Activated B cell treated with CpG ODN at 0.5 μM for 24 hours (primary cell): Measurements from ENCODE around the gene GBA3. TPM values are rescaled to one million over a fixed set of nuclear protein-coding genes. Genes with fewer than 3 reads are reported as not detected.

ENCODE experiments used
- ATAC-seq: fragments of 200-7000 bp; cut with Tn5 transposase; one replicate; pipeline ENCODE4 v1.10.0; 2021; ENCODE audit warnings: low read depth, mild to moderate bottlenecking, moderate library complexity
- CTCF ChIA-PET: fragments of 350-600 bp; sonication (Branson Sonifier 250); formaldehyde crosslinking; loops from one replicate; lab custom pipeline; 2021; ENCODE audit warnings: antibody characterized with exemption; lab: Charles Lee
- POLR2A ChIA-PET: fragments of 350-600 bp; sonication (Branson Sonifier 250); formaldehyde crosslinking; loops from one replicate; lab custom pipeline; 2021; ENCODE audit warnings: antibody characterized with exemption; lab: Charles Lee
- DNase-seq: peaks from one replicate; pipeline ENCODE4 v3.0.0; 2022
- H3K27ac Mint-ChIP-seq: one replicate; pipeline ENCODE4 v1.8.0; 2020; ENCODE audit warnings: mixed read lengths
- H3K27me3 Mint-ChIP-seq: one replicate; pipeline ENCODE4 v1.8.0; 2021; ENCODE audit warnings: mixed read lengths
- H3K36me3 Mint-ChIP-seq: one replicate; pipeline ENCODE4 v1.8.0; 2021; ENCODE audit warnings: low read depth, mixed read lengths
- H3K4me1 Mint-ChIP-seq: one replicate; pipeline ENCODE4 v1.8.0; 2021; ENCODE audit warnings: mixed read lengths
- H3K4me3 Mint-ChIP-seq: one replicate; pipeline ENCODE4 v1.8.0; 2020; ENCODE audit warnings: mild to moderate bottlenecking, mixed read lengths
- H3K9me3 Mint-ChIP-seq: one replicate; pipeline ENCODE4 v1.8.0; 2020; ENCODE audit warnings: mixed read lengths
- intact Hi-C: fragments of 100-400 bp; cut with micrococcal nuclease; formaldehyde crosslinking; loops from one replicate; pipeline ENCODE4 v1.15.1; 2024
- total RNA-seq: library from RNA; stranded (reverse); gene quantifications from 2 replicates; pipeline ENCODE4 v1.2.3, GENCODE V29; 2022
- TF ChIP-seq, protein P1 (sequence below): fragments of 200-600 bp; IDR thresholded peaks from one replicate; pipeline ENCODE4 v1.8.0; 2022; ENCODE audit warnings: antibody characterized with exemption, mild to moderate bottlenecking

The GBA3 gene
- total RNA-seq, 1 donor from 2014 or later: not detected

GRCh38 chr4:22745234-22745633 is 52.5 kb downstream of the GBA3 start:
- intact Hi-C loops: no loop called here
- Mint-ChIP-seq H3K27ac (no peak overlapping the region), H3K4me1 (no peaks in the 10 kb centered on the region), H3K4me3 (no peak overlapping the region), H3K27me3 (no peaks in the 10 kb centered on the region), H3K9me3 (no peaks in the 10 kb centered on the region), H3K36me3 (no peaks in the 10 kb centered on the region)
- ATAC-seq (no peak), DNase-seq (no peak)
- ChIA-PET POLR2A (no interaction called here), CTCF (no interaction called here)
- TF ChIP-seq, protein P1, sequence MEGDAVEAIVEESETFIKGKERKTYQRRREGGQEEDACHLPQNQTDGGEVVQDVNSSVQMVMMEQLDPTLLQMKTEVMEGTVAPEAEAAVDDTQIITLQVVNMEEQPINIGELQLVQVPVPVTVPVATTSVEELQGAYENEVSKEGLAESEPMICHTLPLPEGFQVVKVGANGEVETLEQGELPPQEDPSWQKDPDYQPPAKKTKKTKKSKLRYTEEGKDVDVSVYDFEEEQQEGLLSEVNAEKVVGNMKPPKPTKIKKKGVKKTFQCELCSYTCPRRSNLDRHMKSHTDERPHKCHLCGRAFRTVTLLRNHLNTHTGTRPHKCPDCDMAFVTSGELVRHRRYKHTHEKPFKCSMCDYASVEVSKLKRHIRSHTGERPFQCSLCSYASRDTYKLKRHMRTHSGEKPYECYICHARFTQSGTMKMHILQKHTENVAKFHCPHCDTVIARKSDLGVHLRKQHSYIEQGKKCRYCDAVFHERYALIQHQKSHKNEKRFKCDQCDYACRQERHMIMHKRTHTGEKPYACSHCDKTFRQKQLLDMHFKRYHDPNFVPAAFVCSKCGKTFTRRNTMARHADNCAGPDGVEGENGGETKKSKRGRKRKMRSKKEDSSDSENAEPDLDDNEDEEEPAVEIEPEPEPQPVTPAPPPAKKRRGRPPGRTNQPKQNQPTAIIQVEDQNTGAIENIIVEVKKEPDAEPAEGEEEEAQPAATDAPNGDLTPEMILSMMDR: no peak

GRCh38 chr4:22754116-22754515 is 61.4 kb downstream of the GBA3 start:
- no peak overlapping the region for H3K4me3 Mint-ChIP-seq
- H3K9me3 Mint-ChIP-seq: no peaks in the 10 kb centered on the region
- H3K36me3 Mint-ChIP-seq: no peaks in the 10 kb centered on the region
- intact Hi-C loops: no loop called here
- no peaks in the 10 kb centered on the region for H3K4me1 Mint-ChIP-seq
- TF ChIP-seq, protein P1: no peak
- DNase-seq: no peak
- no peaks in the 10 kb centered on the region for H3K27me3 Mint-ChIP-seq
- H3K27ac Mint-ChIP-seq: no peak overlapping the region
- CTCF ChIA-PET: no interaction called here
- no peak for ATAC-seq
- POLR2A ChIA-PET: no interaction called here

DNA sequence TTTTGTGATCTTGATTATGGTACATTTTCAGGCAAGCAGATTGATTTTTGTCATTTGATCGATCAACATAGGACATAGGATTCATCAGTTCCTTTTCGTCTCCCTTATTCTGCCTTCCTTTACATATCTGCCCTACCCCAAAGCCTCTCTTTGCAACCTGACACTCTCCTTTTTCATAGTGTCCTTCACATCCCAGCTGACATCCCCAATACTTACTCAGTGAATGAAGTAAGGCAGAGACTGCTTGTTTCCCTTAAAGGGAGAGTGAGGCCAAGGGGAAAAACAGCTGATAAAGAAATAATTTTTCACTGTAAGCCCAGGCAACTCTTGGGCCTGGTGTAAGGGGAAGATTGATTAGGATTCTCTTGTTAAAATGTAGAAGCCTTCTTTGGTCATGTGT is 69.8 kb downstream of the GBA3 start:
- DNase-seq (no peak), ATAC-seq (no peak)
- ChIA-PET POLR2A (no interaction called here), CTCF (no interaction called here)
- H3K36me3 Mint-ChIP-seq: no peaks in the 10 kb centered on the region
- peaks cover 3% of the 10 kb centered on the region for H3K9me3 Mint-ChIP-seq
- H3K27ac Mint-ChIP-seq: no peak overlapping the region
- H3K4me1 Mint-ChIP-seq: peaks cover 22% of the 10 kb centered on the region
- no peak overlapping the region for H3K4me3 Mint-ChIP-seq
- intact Hi-C loops: no loop called here
- no peaks in the 10 kb centered on the region for H3K27me3 Mint-ChIP-seq
- TF ChIP-seq, protein P1: no peak

- Mint-ChIP-seq H3K36me3 (no peaks in the 10 kb centered on the region), H3K27me3 (no peaks in the 10 kb centered on the region), H3K4me3 (no peak overlapping the region), H3K27ac (no peak overlapping the region), H3K9me3 (peaks cover 3% of the 10 kb centered on the region), H3K4me1 (peaks cover 22% of the 10 kb centered on the region)
- TF ChIP-seq, protein P1: no peak
- ATAC-seq: no peak
- intact Hi-C loops: no loop called here
- POLR2A ChIA-PET: no interaction called here
- CTCF ChIA-PET: no interaction called here
- no peak for DNase-seq
Observed at GRCh38 chr4:22764183-22764582, 71.4 kb downstream of the GBA3 start.

- ChIA-PET POLR2A (no interaction called here), CTCF (no interaction called here)
- H3K4me1 Mint-ChIP-seq: peaks cover 22% of the 10 kb centered on the region
- H3K9me3 Mint-ChIP-seq: peaks cover 5% of the 10 kb centered on the region
- DNase-seq (no peak), ATAC-seq (no peak)
- intact Hi-C loops: no loop called here
- no peak overlapping the region for H3K4me3 Mint-ChIP-seq
- no peaks in the 10 kb centered on the region for H3K27me3 Mint-ChIP-seq
- TF ChIP-seq, protein P1: no peak
- no peaks in the 10 kb centered on the region for H3K36me3 Mint-ChIP-seq
- no peak overlapping the region for H3K27ac Mint-ChIP-seq
Observed at GRCh38 chr4:22766068-22766467, 73.3 kb downstream of the GBA3 start.
